GM12872 (cell line): ENCODE results near the gene CHST11.
A peak's percentile ranks its signal among the peaks of the same experiment; 100 is the strongest.

Experiments
- CTCF ChIP-seq: IDR thresholded peaks from 3 replicates; pipeline ENCODE4 v1.5.1; 2011; ENCODE audit warnings: low read depth, mild to moderate bottlenecking, low read length, moderate library complexity; ENCODE audit not compliant: insufficient read depth

Gene CHST11

GRCh38 chr12:104496336-104496735, 39.6 kb downstream of the CHST11 start:
- no peak for TF ChIP-seq CTCF

- no peak for TF ChIP-seq CTCF
Measured at GRCh38 chr12:104498211-104498801, 41.6 kb downstream of the CHST11 start.

GRCh38 chr12:104499668-104500332, 43.1 kb downstream of the CHST11 start:
- TF ChIP-seq CTCF, result 0 out of 3 replicates have a peak, but pooled peaks have one; percentile 2

- no peak for TF ChIP-seq CTCF
Measured at GRCh38 chr12:104501115-104501514, 44.4 kb downstream of the CHST11 start.

- TF ChIP-seq CTCF, result no peak
Measured at GRCh38 chr12:104501660-104502059, 44.9 kb downstream of the CHST11 start.

- no peak for TF ChIP-seq CTCF
Measured at GRCh38 chr12:104502217-104502616, 45.5 kb downstream of the CHST11 start.

- no peak for TF ChIP-seq CTCF
Measured at GRCh38 chr12:104502638-104503037, 45.9 kb downstream of the CHST11 start.
